CD4-positive, alpha-beta T cell treated with Interleukin-6 for 4 hours (primary cell): ENCODE measurements around the gene NOS2.
"Not testable (repeated sequence)": the region's sequence is repeated elsewhere in the genome, so short reads cannot be mapped to it uniquely, and the experiment has no call there.

Experiments used
- DNase-seq: peaks from one replicate; pipeline ENCODE4 v3.0.0-alpha.2; 2020; ENCODE audit warnings: mixed read lengths

Gene NOS2

DNA sequence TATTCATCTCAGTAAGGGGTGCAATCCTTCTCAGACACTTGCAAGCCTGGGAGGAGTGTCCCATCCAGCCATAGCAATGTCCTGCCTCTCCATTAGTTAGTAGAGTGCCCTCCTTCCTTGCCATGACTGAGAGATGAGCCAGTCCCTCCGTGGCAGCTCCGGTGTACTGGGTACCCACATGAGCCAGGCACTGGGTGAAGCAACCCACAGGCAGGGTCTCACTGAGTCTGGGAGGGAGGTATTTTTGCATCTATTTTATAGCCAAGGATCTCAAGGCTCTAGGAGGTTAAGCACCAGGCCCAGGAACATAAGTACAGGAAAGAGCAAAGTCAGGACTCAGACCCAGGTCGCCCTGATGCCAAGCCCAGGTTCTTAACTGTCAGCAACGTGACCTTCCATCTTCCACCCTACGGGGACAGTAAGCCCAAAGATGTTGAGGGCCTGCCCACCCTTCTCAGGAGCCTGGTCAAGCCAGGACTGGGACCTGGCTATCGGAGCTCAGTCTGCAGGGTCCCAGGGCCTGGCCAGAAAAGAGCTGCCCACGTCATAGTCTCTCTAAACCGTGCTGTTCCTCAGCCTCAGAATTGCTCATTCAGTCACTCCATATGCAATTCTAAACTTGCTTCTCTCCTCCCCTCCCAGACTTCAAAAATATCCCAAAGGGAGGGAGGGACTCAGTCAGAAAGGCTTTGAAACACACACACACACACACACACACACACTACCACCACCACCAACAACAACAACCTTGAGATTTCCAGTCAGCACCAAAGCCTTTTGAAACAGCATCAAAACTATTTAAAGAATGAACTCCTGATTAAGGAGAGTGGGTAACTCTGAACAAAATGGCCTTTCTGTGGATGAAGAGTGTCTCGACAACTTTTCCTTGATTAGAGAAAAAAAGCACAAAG is 16.6 kb downstream of the NOS2 start:
- no peak for DNase-seq

DNA sequence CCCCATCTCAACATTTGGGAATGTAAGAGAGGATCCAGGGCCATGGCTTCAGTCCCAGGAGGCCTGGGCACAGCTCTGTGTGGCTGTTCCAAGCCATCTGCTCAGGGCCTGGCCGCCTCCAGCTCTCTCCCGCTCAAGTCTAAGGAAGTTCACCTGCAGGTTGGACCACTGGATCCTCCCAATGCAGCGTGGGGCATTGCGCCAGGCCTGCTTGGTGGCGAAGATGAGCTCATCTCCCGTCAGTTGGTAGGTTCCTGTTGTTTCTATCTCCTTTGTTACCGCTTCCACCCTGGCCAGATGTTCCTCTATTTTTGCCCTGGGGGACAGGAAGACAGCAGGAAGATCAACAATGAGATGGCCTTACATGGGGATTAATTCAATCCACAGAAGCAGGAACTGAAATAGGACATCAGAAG is 17.5 kb downstream of the NOS2 start:
- no peak for DNase-seq

GRCh38 chr17:27780828-27781404 is 19.4 kb downstream of the NOS2 start:
- DNase-seq: no peak

DNA sequence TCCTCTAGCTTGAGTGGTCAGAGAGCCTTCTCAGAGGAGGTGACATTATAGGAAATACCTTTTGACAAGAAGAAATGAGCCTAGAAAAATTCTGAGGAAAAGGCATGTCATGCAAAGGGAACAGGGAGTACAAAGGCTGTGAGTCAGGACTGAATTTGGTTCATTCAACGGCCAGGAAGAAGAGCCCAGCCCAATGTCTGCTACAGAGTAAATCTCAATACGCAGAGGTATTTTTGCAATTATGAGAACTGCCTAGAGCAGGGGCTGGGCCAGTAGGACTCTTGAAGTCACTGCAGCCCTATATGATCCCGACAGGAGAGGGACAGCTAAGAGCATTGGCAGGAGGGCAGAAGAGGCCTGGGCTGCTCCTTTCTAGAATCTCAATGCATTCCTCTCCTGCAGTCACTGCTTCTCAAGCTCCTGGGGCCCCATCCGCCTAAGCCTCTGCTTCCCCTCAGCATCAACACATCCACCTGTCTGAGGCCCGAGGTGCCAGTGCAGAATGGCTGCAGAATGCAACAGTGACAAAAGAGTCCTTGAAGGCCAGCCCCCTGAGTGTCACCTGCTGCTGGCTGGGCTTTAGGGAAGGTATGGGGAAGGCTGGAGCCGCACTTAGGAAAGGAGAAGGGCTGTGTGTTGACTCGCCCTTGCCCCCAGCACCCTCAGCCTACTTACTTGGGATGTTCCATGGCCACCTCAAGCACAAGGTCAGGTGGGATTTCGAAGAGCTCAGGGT is 20.1 kb downstream of the NOS2 start:
- no peak for DNase-seq

GRCh38 chr17:27778183-27778582 is 22.1 kb downstream of the NOS2 start:
- DNase-seq: no peak

- DNase-seq: no peak
Measured at GRCh38 chr17:27776882-27777624, 23.3 kb downstream of the NOS2 start.

GRCh38 chr17:27771586-27771985 is 28.7 kb downstream of the NOS2 start:
- no peak for DNase-seq

DNA sequence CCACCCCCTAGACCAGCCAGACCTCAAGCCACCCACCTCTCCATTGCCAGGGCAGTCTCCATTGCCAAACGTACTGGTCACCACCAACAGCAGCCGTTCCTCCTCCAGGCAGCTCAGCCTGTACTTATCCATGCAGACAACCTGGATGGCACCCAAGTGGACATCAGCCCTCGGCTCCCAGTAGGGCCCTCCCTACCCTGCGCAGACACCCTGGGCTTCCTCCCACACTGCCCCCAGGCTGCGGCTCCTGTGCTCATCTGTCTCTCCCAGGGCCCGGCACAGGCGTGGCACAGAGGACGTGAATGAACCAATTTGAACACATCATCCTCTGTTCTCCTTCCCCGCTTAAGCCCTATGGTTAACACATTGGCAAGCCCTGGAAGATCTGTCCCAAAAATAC is 29.5 kb downstream of the NOS2 start:
- no peak for DNase-seq

DNA sequence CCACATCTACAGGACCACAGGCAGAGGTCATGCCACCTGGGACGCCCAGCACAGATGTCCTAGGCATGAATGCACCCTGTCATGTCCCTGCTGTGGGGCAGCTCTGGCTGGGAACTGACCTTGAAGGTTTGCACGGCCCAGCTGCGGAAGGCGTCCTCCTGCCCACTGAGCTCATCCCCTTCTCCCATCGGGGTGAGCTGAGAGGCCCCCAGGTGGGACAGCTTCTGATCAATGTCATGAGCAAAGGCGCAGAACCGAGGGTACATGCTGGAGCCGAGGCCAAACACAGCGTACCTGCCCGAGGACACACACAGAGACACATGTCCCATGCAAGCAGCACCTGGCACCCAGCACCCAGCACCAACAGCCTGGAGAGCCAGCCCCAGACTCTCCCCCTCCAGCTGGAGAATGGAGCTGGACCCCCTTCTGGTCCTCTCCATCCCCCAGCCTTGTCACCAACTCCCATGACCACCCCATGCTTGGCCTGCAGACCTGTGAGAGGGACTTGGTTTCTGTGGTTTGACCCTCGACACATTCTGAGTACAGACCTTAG is 31.4 kb downstream of the NOS2 start:
- DNase-seq: no peak

DNA sequence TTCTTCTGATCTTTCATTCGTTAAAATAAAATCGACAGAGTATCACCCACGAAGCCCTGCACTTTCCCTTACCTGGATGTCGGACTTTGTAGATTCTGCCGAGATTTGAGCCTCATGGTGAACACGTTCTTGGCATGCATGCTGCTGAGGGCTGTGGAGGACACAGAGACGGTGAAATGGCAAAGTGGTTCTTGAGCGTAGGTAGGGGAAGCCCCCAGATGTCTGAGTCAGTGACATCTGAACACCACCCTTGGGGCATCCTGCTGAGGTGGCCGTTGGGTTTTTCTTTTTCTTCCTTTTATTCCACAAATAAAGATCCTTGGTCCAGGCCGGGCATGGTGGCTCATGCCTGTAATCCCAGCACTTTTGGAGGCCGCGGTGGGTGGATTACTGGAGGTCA is 33.9 kb downstream of the NOS2 start:
- no peak for DNase-seq

DNA sequence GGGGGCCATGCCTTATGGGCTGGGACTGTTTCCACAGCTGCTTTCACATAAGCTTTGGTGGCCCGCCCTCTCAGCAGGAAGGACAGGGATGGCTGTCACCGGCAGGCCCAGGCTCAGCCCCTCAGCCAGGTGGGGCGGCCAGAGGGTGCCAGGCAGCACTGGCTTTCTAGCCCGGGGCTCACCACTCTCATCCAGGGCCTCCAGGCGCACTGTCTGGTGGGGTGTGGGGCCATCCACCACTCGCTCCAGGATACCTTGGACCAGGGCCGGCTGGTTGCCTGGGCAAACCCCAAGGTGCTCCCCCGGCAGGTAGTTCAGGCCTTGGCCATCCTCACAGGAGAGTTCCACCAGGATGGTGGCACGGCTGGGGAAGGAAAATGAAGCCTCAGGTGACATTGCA is 35.0 kb downstream of the NOS2 start:
- no peak for DNase-seq

DNA sequence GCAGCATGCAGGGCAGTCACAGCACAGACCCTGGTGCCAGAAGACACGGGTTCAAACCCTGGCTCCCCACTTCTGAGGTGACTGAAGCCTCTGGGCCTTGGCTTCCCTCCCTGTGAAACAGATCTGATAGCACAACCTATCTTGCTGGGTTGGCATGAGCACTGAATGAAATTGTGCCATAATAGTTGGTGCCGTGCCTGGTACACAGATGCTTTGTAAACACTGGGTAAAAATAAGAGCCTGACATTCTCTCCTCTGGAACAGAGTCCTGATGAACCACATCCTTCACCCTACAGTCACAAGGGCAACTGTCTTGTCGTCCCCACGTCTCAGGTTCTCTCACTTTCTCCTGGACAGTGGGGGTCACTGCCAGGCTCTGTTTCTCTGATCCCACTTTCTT is 35.7 kb downstream of the NOS2 start:
- no peak for DNase-seq

DNA sequence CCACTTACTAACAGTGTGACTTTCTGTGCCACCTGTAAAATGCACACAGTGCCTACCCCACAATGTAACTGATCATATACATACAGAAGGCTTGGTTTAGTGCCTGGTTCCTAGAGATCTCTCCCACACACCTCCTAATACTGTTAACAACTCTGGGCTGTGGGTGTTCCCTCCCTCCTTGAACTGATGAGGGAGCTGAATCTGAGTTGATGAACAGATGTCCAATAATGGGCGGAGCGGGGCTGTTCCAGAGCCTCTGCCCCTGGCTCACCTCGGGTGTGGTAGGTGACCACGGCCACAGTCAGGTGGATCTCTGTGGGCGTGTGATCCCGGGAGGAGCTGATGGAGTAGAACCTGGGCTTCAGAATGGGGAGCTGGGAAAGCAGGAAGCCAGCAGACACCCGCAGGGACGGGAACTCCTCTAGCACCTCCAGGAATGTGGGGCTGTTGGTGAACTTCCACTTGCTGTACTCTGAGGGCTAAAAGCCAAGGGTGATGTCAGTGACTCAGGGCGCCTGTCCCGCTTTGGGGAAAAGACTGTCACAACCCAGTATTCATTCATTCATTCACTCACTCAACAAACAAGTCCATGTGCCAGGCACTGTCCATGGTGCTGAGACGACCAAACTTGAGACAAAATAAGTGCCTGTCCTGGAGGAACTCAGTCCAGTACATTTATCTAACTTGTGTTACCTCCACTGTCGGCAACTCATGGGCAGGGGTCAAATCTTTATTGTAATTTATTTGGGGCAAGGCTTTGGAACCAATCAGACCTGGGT is 37.6 kb downstream of the NOS2 start:
- no peak for DNase-seq

DNA sequence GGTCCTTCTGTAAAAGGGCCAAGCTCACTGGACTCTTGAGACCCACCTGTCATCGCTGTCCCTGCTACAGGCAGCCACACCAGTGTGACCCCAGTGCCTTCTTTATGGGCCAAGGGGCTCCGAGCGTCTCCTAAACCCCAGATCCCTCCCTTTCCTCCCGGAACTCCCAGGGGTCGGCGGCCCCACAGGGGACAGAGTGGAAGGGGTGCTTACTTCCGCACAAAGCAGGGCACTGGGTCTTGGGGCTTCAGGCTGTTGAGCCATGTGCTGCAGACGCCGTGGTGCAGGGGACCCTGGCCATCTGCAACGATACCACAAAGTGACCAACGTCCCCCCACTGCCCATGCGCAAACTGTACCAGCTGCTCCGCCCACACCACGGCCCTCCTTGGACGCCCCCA is 39.4 kb downstream of the NOS2 start:
- not testable (repeated sequence) for DNase-seq

GRCh38 chr17:27760069-27760885 is 40.1 kb downstream of the NOS2 start:
- DNase-seq: peak; percentile 74

- no peak for DNase-seq
Measured at GRCh38 chr17:27759528-27759927, 40.8 kb downstream of the NOS2 start.

DNA sequence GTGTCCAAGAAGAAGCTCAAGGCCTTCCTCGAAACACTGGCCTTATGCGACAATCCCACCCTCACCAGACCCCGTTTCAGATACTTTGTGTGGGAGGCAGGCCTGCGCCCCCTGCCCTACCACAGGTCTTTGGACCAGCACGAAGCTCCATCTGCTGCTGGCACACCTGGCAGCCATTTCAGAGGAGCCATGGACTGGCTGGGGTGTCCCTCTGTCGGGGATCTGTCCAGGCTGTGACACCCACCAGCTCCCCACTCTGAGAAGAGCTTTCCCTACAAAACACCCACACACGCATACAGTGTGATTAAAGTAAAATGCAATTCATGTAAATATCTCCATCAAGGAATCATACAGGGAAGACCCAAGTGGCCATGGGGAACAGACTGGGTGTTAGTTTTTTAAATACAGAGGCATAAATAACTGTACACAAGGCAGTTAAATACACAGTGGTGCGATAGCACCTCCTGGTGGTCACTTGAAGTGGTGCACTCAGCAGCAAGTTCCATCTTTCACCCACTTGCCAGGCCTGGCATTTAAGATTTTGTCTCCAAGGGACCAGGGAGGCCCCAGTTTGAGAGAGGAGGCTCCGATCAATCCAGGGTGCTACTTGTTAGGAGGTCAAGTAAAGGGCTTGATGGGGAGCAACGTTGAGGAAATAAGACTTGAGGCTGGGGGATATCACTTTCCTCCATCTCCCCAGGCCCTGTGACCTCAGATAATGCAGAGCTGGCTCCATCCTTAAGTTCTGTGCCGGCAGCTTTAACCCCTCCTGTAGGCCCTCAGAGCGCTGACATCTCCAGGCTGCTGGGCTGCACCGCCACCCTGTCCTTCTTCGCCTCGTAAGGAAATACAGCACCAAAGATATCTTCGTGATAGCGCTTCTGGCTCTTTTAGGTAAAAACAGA is 43.6 kb downstream of the NOS2 start:
- DNase-seq: peak; percentile 51

DNA sequence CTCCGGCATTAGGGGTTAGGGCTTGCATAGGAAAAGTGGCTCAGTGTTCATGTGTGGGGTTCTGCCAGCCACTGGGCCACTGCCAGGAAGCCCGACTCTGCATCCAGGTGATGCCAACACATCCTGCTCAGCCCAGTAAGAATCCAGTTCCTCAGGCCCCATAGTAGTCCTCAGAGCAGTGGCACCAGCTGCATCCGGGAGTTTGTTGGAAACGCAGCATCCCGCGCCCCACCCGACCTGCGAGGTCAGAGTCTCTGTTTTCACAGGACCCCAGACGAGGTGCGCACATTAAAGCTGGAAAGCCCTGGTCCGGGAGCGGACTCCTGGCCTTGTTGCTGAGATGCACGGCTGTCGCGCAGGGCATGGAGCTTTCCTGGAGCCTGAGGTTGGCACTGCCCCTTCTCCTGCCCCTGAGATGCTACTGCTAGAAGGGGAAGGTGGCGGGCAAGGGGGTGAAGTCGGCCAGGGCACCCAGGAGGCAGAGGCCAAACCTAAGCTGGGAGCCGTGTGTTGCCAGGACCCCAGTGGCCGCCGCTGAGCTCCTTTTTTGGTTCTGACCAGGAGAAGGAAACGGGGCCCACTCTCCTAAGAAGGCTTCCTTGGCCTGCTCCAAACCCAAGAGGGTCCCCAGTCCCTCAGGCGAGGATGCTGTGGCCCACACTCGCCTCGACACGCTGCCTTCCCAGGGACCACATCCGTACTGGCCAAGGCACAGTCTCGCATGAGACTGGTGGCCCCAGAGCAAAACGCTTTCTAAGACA is 44.4 kb downstream of the NOS2 start:
- no peak for DNase-seq

DNA sequence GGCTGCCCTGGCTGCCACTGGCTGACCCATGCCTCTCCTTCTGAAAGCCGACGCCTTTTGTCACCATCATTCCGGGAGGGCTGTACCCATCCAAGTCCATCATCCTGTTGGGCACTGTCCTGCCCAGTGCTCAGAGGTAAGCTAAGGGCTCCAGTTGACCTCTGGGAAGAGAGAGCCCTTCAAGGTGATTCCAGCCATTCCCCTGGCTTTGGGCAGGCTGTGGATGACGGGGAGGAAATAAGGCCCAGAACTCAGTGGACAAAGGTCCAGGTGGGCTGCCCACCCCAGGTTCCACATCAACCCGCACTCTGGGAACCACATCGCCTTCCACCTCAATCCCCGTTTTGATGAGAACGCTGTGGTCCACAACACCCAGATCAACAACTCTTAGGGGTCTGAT is 45.8 kb downstream of the NOS2 start:
- DNase-seq: no peak
